B cell (primary cell): ENCODE data around the gene SPHKAP. TPM values are rescaled to one million over a fixed set of nuclear protein-coding genes. Genes with fewer than 3 reads are reported as not detected.

Experiments
- ATAC-seq: fragments of 200-7000 bp; cut with Tn5 transposase; one replicate; pipeline ENCODE4 v1.10.0; 2021; ENCODE audit warnings: low read depth, mild to moderate bottlenecking, moderate number of reproducible peaks, moderate library complexity
- CTCF ChIA-PET: fragments of 350-600 bp; sonication (Branson Sonifier 250); formaldehyde crosslinking; loops from one replicate; lab custom pipeline; 2021; ENCODE audit warnings: antibody characterized with exemption, inconsistent platforms; lab: Charles Lee
- POLR2A ChIA-PET: fragments of 350-600 bp; sonication (Branson Sonifier 250); formaldehyde crosslinking; loops from one replicate; lab custom pipeline; 2021; ENCODE audit warnings: antibody characterized with exemption; lab: Charles Lee
- DNase-seq: peaks from one replicate; pipeline ENCODE4 v3.0.0; 2013
- H2AFZ ChIP-seq: 2 replicates; pipeline ENCODE4 v1.6.1; 2012; ENCODE audit warnings: mild to moderate bottlenecking, low read depth, low read length; ENCODE audit not compliant: insufficient read depth, poor library complexity, severe bottlenecking
- H3K27ac ChIP-seq, 2 donors: 1 replicate in 1 of 2; 2 replicates in 1 of 2; pipeline ENCODE4 v1.5.1; 2012 to 2013; ENCODE audit warnings: low read length in 2 of 2, mild to moderate bottlenecking in 2 of 2, moderate library complexity in 1 of 2
- H3K27me3 ChIP-seq, 4 experiments: fragments of 200-600 bp in 1 of 4; sonication (generic) in 1 of 4; replicated peaks in 1 of 4; 1 replicate in 2 of 4; 2 replicates in 2 of 4; pipeline versions ENCODE4 v1.6.1 to v1.7.0; 2013 to 2016; ENCODE audit warnings: low read length in 3 of 4, mild to moderate bottlenecking in 2 of 4, mixed read lengths in 1 of 4, moderate library complexity in 1 of 4; ENCODE audit not compliant: insufficient read depth in 4 of 4, control insufficient read depth in 3 of 4; ENCODE audit errors: control extremely low read depth in 1 of 4
- H3K36me3 ChIP-seq, 2 experiments: replicated peaks in 1 of 2; 1 replicate in 1 of 2; 2 replicates in 1 of 2; pipeline versions ENCODE4 v1.6.1 to v1.7.1; 2013; ENCODE audit warnings: low read length in 1 of 2; ENCODE audit not compliant: insufficient read depth in 2 of 2, control insufficient read depth in 1 of 2; ENCODE audit errors: control extremely low read depth in 1 of 2, extremely low read depth in 1 of 2
- H3K4me1 ChIP-seq, 2 donors: fragments of 200-600 bp in 1 of 2; sonication (generic) in 1 of 2; 1 replicate in 1 of 2; 2 replicates in 1 of 2; pipeline versions ENCODE4 v1.5.1 to v1.6.1; 2013 to 2017; ENCODE audit warnings: low read length in 2 of 2; ENCODE audit not compliant: control insufficient read depth in 2 of 2, insufficient read depth in 2 of 2
- H3K4me2 ChIP-seq: replicated peaks from 2 replicates; pipeline ENCODE3; 2012; ENCODE audit warnings: mild to moderate bottlenecking, low read depth, low read length; ENCODE audit not compliant: poor library complexity, severe bottlenecking
- H3K4me3 ChIP-seq, 5 experiments: fragments of 200-600 bp in 1 of 5; sonication (generic) in 1 of 5; 1 replicate in 3 of 5; 2 replicates in 2 of 5; pipeline versions ENCODE4 v1.5.1 to v1.7.0; 2011 to 2016; ENCODE audit warnings: low read length in 4 of 5, mild to moderate bottlenecking in 4 of 5, low read depth in 2 of 5, control low read depth in 1 of 5, moderate library complexity in 1 of 5; ENCODE audit not compliant: insufficient read depth in 1 of 5; ENCODE audit errors: control extremely low read depth in 1 of 5, extremely low read depth in 1 of 5
- H3K79me2 ChIP-seq: fragments of 200-600 bp; sonication (generic); one replicate; pipeline ENCODE4 v1.6.0; 2016; ENCODE audit warnings: low read length; ENCODE audit not compliant: control insufficient read depth, insufficient read depth
- H3K9ac ChIP-seq: fragments of 200-600 bp; sonication (generic); 2 replicates; pipeline ENCODE4 v1.6.1; 2017; ENCODE audit warnings: mild to moderate bottlenecking, low read length, moderate library complexity
- H3K9me3 ChIP-seq, 3 donors: one replicate each; pipeline versions ENCODE4 v1.6.1 to v1.7.1; 2013; ENCODE audit warnings: low read length in 2 of 3; ENCODE audit not compliant: control insufficient read depth in 2 of 3, insufficient read depth in 1 of 3; ENCODE audit errors: control extremely low read depth in 1 of 3
- H4K20me1 ChIP-seq: 2 replicates; pipeline ENCODE4 v1.6.0; 2012; ENCODE audit warnings: mild to moderate bottlenecking, low read length; ENCODE audit not compliant: insufficient read depth, control insufficient read depth, poor library complexity, severe bottlenecking
- H3K27ac Mint-ChIP-seq: one replicate; pipeline ENCODE4 v1.8.0; 2021; ENCODE audit warnings: mixed read lengths
- H3K27me3 Mint-ChIP-seq: one replicate; pipeline ENCODE4 v1.8.0; 2021; ENCODE audit warnings: mixed read lengths
- H3K4me1 Mint-ChIP-seq: one replicate; pipeline ENCODE4 v1.8.0; 2021; ENCODE audit warnings: mixed read lengths
- H3K4me3 Mint-ChIP-seq: one replicate; pipeline ENCODE4 v1.8.0; 2021; ENCODE audit warnings: mixed read lengths
- H3K9me3 Mint-ChIP-seq: one replicate; pipeline ENCODE4 v1.8.0; 2022; ENCODE audit warnings: mixed read lengths; ENCODE audit not compliant: insufficient read depth
- EZH2 ChIP-seq: IDR thresholded peaks from 2 replicates; pipeline ENCODE4 v1.6.1; 2012; ENCODE audit warnings: borderline replicate concordance, low read depth, mild to moderate bottlenecking, moderate library complexity, low read length; ENCODE audit not compliant: insufficient read depth, poor library complexity, severe bottlenecking
- WGBS: methylation state at CpG from one replicate; pipeline ENCODE4 v1.1.5; 2013; ENCODE audit warnings: missing lambda C conversion rate; ENCODE audit not compliant: insufficient coverage; 5-methylcytosine and 5-hydroxymethylcytosine counted together
- intact Hi-C: fragments of 100-400 bp; cut with micrococcal nuclease; formaldehyde crosslinking; loops from one replicate; pipeline ENCODE4 v1.10.0; 2022
- polyA plus RNA-seq: library from polyadenylated mRNA; depleted of rRNA; stranded (reverse); fragments of >200 nt; gene quantifications from 2 replicates; pipeline ENCODE4 v1.2.3, GENCODE V29; 2012
- total RNA-seq, 2 donors: library from RNA; stranded (reverse); fragments of 120-200 nt in 1 of 2; gene quantifications; 1 replicate in 1 of 2; 2 replicates in 1 of 2; pipeline versions ENCODE4 v1.2.3 to v1.2.4, GENCODE V29; 2013 to 2022
- TF ChIP-seq, protein P1 (sequence below): fragments of 200-600 bp; IDR thresholded peaks from one replicate; pipeline ENCODE4 v1.8.0; 2022; ENCODE audit warnings: antibody characterized with exemption, mild to moderate bottlenecking

The SPHKAP gene
- total and polyA plus RNA-seq, 2 donors (not counting 1 experiment from before 2014, with no cell fraction given): not detected

DNA sequence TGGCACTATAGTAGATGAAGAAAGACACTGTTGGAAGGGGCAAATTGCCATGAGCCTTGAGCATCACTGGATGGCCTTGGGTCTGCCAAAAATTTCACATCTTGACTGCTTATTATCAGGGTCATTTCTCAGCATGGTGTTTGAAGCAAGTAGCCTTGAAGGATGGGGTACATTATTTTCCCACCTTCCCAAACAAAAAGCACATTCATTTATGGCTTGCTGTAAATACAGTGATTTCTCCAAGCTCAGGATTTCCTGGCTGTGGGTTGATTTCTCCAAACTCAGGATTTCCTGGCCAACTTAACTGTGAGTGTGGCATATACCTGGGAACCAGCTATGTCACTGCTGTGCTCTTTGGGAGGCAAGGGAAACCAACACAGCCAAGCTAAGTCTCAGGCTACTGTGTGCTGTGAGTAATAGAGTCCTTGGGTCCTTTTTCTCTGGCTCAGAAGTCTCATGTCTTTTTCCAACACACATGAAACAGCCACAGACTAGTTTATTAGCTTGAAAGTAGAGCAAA lies 116.6 kb downstream of the SPHKAP start:
- no peaks in the 10 kb centered on the region for H3K4me1 Mint-ChIP-seq
- ATAC-seq: no peak
- H3K4me1 ChIP-seq: no peaks in the 10 kb centered on the region
- no peaks in the 10 kb centered on the region for H4K20me1 ChIP-seq
- H3K9me3 Mint-ChIP-seq: no peaks in the 10 kb centered on the region
- intact Hi-C loops: no loop called here
- H3K27ac ChIP-seq: no peak overlapping the region
- CTCF ChIA-PET: no interaction called here
- H2AFZ ChIP-seq: no peak overlapping the region
- no peak overlapping the region for H3K4me3 ChIP-seq
- no peak overlapping the region for H3K27ac Mint-ChIP-seq
- H3K9me3 ChIP-seq: no peaks in the 10 kb centered on the region
- no peaks in the 10 kb centered on the region for H3K27me3 ChIP-seq
- H3K36me3 ChIP-seq: no peaks in the 10 kb centered on the region
- TF ChIP-seq, protein P1, sequence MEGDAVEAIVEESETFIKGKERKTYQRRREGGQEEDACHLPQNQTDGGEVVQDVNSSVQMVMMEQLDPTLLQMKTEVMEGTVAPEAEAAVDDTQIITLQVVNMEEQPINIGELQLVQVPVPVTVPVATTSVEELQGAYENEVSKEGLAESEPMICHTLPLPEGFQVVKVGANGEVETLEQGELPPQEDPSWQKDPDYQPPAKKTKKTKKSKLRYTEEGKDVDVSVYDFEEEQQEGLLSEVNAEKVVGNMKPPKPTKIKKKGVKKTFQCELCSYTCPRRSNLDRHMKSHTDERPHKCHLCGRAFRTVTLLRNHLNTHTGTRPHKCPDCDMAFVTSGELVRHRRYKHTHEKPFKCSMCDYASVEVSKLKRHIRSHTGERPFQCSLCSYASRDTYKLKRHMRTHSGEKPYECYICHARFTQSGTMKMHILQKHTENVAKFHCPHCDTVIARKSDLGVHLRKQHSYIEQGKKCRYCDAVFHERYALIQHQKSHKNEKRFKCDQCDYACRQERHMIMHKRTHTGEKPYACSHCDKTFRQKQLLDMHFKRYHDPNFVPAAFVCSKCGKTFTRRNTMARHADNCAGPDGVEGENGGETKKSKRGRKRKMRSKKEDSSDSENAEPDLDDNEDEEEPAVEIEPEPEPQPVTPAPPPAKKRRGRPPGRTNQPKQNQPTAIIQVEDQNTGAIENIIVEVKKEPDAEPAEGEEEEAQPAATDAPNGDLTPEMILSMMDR: no peak
- no peak for TF ChIP-seq EZH2
- H3K79me2 ChIP-seq: no peaks in the 10 kb centered on the region
- no peak for DNase-seq
- POLR2A ChIA-PET: no interaction called here
- no peak overlapping the region for H3K9ac ChIP-seq
- no peak overlapping the region for H3K4me3 Mint-ChIP-seq
- H3K4me2 ChIP-seq: no peak overlapping the region
- no peaks in the 10 kb centered on the region for H3K27me3 Mint-ChIP-seq

DNA sequence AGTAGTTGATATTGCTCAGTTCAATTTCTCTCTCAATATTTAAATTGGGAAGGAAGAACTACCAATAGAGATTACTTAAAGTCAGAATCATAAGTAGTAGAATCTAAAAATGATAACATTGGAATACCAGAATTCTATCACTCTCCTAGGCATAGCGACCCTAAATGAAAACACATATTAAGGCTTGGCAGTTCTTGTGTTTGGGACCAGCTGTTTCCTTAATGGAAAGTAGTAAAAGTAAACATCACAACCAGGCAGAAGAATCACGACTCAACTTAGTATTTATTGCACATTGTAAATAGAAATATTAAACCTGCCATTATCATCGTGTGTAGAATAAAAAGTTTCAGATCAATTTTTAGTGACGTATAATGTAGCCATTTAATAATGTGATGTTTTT lies 117.5 kb downstream of the SPHKAP start:
- H4K20me1 ChIP-seq: no peaks in the 10 kb centered on the region
- H3K9ac ChIP-seq: no peak overlapping the region
- H3K4me1 Mint-ChIP-seq: no peaks in the 10 kb centered on the region
- no peaks in the 10 kb centered on the region for H3K27me3 ChIP-seq
- DNase-seq: no peak
- no peak overlapping the region for H3K27ac Mint-ChIP-seq
- no peaks in the 10 kb centered on the region for H3K4me1 ChIP-seq
- H3K36me3 ChIP-seq: no peaks in the 10 kb centered on the region
- CTCF ChIA-PET: no interaction called here
- H3K27ac ChIP-seq: no peak overlapping the region
- H3K4me3 ChIP-seq: no peak overlapping the region
- no peak overlapping the region for H2AFZ ChIP-seq
- no peak overlapping the region for H3K4me2 ChIP-seq
- no CpG with 5 or more reads among the region's 4 CpGs for WGBS
- H3K27me3 Mint-ChIP-seq: no peaks in the 10 kb centered on the region
- no peak for TF ChIP-seq EZH2
- TF ChIP-seq, protein P1: no peak
- H3K79me2 ChIP-seq: no peaks in the 10 kb centered on the region
- intact Hi-C loops: no loop called here
- POLR2A ChIA-PET: no interaction called here
- H3K4me3 Mint-ChIP-seq: no peak overlapping the region
- H3K9me3 Mint-ChIP-seq: no peaks in the 10 kb centered on the region
- no peaks in the 10 kb centered on the region for H3K9me3 ChIP-seq
- no peak for ATAC-seq
